Lower leg skin (tissue), 4 donors: ENCODE data around the gene FEM1A. TPM values are rescaled to one million over a fixed set of nuclear protein-coding genes. Genes with fewer than 3 reads are reported as not detected.
A peak's percentile ranks its signal among the peaks of the same experiment; 100 is the strongest.
"Not testable (repeated sequence)": the region's sequence is repeated elsewhere in the genome, so short reads cannot be mapped to it uniquely, and the experiment has no call there.

Experiments used
- DNase-seq, 2 donors: peaks; one replicate each; pipeline ENCODE4 v3.0.0-alpha.2; 2019; ENCODE audit warnings: low spot score in 2 of 2
- H3K4me3 ChIP-seq: fragments of 200-600 bp; sonication (generic); 2 replicates; pipeline ENCODE4 v1.5.1; 2017; ENCODE audit warnings: mild to moderate bottlenecking, low read depth; ENCODE audit not compliant: poor library complexity, severe bottlenecking
- POLR2A ChIP-seq, 2 donors: fragments of 450-650 bp; IDR thresholded peaks; one replicate each; pipeline ENCODE4 v1.6.1; 2016 to 2017; ENCODE audit warnings: antibody characterized with exemption in 2 of 2, mild to moderate bottlenecking in 1 of 2, moderate library complexity in 1 of 2
- WGBS, 2 donors: methylation state at CpG; one replicate each; pipeline ENCODE4 v1.1.5; 2018; 5-methylcytosine and 5-hydroxymethylcytosine counted together
- intact Hi-C: fragments of 100-400 bp; cut with DNase I; formaldehyde crosslinking; loops from one replicate; pipeline ENCODE4 v1.15.0; 2023; ENCODE audit warnings: low total_unique reads
- total RNA-seq, 4 donors: library from RNA; depleted of rRNA; stranded (reverse); fragments of >200 nt; gene quantifications; one replicate each; pipeline ENCODE4 v1.1.0, GENCODE V29; 2016
- TF ChIP-seq, protein P1 (sequence below), 3 donors: fragments of 450-650 bp; IDR thresholded peaks; one replicate each; pipeline ENCODE4 v1.5.1; 2016; ENCODE audit warnings: antibody characterized with exemption in 3 of 3, mild to moderate bottlenecking in 3 of 3, moderate library complexity in 2 of 3

Gene FEM1A, protein sequence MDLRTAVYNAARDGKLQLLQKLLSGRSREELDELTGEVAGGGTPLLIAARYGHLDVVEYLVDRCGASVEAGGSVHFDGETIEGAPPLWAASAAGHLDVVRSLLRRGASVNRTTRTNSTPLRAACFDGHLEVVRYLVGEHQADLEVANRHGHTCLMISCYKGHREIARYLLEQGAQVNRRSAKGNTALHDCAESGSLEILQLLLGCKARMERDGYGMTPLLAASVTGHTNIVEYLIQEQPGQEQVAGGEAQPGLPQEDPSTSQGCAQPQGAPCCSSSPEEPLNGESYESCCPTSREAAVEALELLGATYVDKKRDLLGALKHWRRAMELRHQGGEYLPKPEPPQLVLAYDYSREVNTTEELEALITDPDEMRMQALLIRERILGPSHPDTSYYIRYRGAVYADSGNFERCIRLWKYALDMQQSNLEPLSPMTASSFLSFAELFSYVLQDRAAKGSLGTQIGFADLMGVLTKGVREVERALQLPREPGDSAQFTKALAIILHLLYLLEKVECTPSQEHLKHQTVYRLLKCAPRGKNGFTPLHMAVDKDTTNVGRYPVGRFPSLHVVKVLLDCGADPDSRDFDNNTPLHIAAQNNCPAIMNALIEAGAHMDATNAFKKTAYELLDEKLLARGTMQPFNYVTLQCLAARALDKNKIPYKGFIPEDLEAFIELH
- 10 to 100 TPM; 46.4 to 55.3 (median 49.9) TPM for total RNA-seq

- intact Hi-C loops: no loop called here
- TF ChIP-seq POLR2A (IDR thresholded peaks at IDR 0.05): no peak
- TF ChIP-seq, protein P1, sequence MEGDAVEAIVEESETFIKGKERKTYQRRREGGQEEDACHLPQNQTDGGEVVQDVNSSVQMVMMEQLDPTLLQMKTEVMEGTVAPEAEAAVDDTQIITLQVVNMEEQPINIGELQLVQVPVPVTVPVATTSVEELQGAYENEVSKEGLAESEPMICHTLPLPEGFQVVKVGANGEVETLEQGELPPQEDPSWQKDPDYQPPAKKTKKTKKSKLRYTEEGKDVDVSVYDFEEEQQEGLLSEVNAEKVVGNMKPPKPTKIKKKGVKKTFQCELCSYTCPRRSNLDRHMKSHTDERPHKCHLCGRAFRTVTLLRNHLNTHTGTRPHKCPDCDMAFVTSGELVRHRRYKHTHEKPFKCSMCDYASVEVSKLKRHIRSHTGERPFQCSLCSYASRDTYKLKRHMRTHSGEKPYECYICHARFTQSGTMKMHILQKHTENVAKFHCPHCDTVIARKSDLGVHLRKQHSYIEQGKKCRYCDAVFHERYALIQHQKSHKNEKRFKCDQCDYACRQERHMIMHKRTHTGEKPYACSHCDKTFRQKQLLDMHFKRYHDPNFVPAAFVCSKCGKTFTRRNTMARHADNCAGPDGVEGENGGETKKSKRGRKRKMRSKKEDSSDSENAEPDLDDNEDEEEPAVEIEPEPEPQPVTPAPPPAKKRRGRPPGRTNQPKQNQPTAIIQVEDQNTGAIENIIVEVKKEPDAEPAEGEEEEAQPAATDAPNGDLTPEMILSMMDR (IDR thresholded peaks at IDR 0.05): peak in 1 of 3 donors; percentile 95
- WGBS, 2 donors: 0 to 1% methylated on average over 44 to 56 of the region's 80 CpGs
- H3K4me3 ChIP-seq: peak within 1 kb of the TSS; percentile 79
- peak; percentile 100 for DNase-seq
These were observed at the start of gene FEM1A for GRCh38 chr19:4791183-4792018. Gene FEM1A, plus strand, starts transcription at chr19:4791734. Its CDS starts 121 bp downstream, at chr19:4791855.

GRCh38 chr19:4742723-4743646 lies 48.5 kb upstream of the FEM1A start:
- WGBS, 2 donors: 38 to 43% methylated on average over 12 of the region's 12 CpGs
- no peak overlapping the region for H3K4me3 ChIP-seq
- no peak for TF ChIP-seq POLR2A (IDR thresholded peaks at IDR 0.05)
- TF ChIP-seq, protein P1 (IDR thresholded peaks at IDR 0.05): no peak
- no peak for DNase-seq
- intact Hi-C loops: no loop called here

GRCh38 chr19:4744451-4745174 lies 46.9 kb upstream of the FEM1A start:
- TF ChIP-seq POLR2A (IDR thresholded peaks at IDR 0.05): no peak
- TF ChIP-seq, protein P1 (IDR thresholded peaks at IDR 0.05): no peak

DNA sequence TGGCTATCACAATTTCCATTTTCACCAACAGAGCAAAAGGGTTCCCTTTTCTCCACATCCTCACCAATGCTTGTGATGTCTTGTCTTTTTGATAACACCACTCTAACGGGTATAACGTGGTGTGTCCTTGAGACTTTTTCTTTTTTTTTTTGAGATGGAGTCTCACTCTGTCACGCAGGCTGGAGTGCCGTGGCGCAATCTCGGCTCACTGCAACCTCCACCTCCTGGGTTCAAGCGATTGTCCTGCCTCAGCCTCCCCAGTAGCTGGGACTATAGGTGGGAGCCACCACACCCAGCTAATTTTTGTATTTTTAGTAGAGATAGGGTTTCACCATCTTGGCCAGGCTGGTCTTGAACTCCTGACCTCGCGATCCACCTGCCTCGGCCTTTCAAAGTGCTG lies 46.4 kb upstream of the FEM1A start:
- intact Hi-C loops: not testable (repeated sequence)

More at GRCh38 chr19:4744451-4745174, 46.9 kb upstream of the FEM1A start:
- H3K4me3 ChIP-seq: no peak overlapping the region
- 39 to 41% methylated on average over 8 of the region's 8 CpGs for WGBS, 2 donors
- DNase-seq: peak in 1 of 2 donors; percentile 46
- intact Hi-C loops: no loop called here

GRCh38 chr19:4745986-4746385 lies 45.5 kb upstream of the FEM1A start:
- no peak overlapping the region for H3K4me3 ChIP-seq
- no peak for DNase-seq
- intact Hi-C loops: no loop called here
- WGBS, 2 donors: 82 to 84% methylated on average over 8 of the region's 8 CpGs
- TF ChIP-seq, protein P1 (IDR thresholded peaks at IDR 0.05): no peak
- TF ChIP-seq POLR2A (IDR thresholded peaks at IDR 0.05): no peak

More for the DNA sequence above, 46.4 kb upstream of the FEM1A start:
- not testable (repeated sequence) for DNase-seq, H3K4me3 ChIP-seq
- WGBS, 2 donors: 69 to 70% methylated on average over 10 of the region's 10 CpGs
